T-cell (primary cell): ENCODE data around the gene RPRML. TPM values are rescaled to one million over a fixed set of nuclear protein-coding genes. Genes with fewer than 3 reads are reported as not detected.

Source experiments
- ATAC-seq, 4 experiments: fragments of 200-7000 bp in 3 of 4; fragments of 150-1000 bp in 1 of 4; cut with Tn5 transposase; replicated peaks in 1 of 4; 1 replicate in 3 of 4; 2 replicates in 1 of 4; pipeline ENCODE4 v1.10.0; 2021; ENCODE audit warnings: moderate library complexity in 3 of 4, mild to moderate bottlenecking in 2 of 4, moderate number of reproducible peaks in 1 of 4
- CTCF ChIA-PET, 2 donors: fragments of 300-600 bp; sonication (Branson Sonifier 250); formaldehyde crosslinking; loops; one replicate each; lab custom pipeline; 2022; ENCODE audit warnings: antibody characterized with exemption in 2 of 2; lab: Charles Lee
- POLR2A ChIA-PET, 2 donors: fragments of 300-600 bp; sonication (Branson Sonifier 250); formaldehyde crosslinking; loops; one replicate each; lab custom pipeline; 2022; ENCODE audit warnings: antibody characterized with exemption in 2 of 2; lab: Charles Lee
- DNase-seq, 35 experiments: peaks; one replicate each; pipeline versions ENCODE4 v3.0.0 to v3.0.0-alpha.2; 2013 to 2023
- H3K27ac ChIP-seq: one replicate; pipeline ENCODE4 v1.5.1; 2013; ENCODE audit warnings: low read length
- H3K27me3 ChIP-seq, 2 experiments: replicated peaks in 1 of 2; 1 replicate in 1 of 2; 2 replicates in 1 of 2; pipeline versions ENCODE4 v1.6.1 to v1.7.0; 2013; ENCODE audit warnings: low read length in 1 of 2, mixed read lengths in 1 of 2; ENCODE audit not compliant: control insufficient read depth in 2 of 2, insufficient read depth in 2 of 2; ENCODE audit errors: extremely low read depth in 1 of 2
- H3K36me3 ChIP-seq, 2 donors: 1 replicate in 1 of 2; 2 replicates in 1 of 2; pipeline versions ENCODE4 v1.6.1 to v1.7.0; 2013; ENCODE audit warnings: low read length in 1 of 2; ENCODE audit not compliant: control insufficient read depth in 2 of 2, insufficient read depth in 1 of 2; ENCODE audit errors: extremely low read depth in 1 of 2
- H3K4me1 ChIP-seq, 2 experiments: 1 replicate in 1 of 2; 2 replicates in 1 of 2; pipeline versions ENCODE4 v1.6.1 to v1.7.0; 2013; ENCODE audit warnings: low read length in 2 of 2, mixed read lengths in 1 of 2; ENCODE audit not compliant: insufficient read depth in 2 of 2, control insufficient read depth in 1 of 2; ENCODE audit errors: extremely low read depth in 1 of 2
- H3K4me3 ChIP-seq, 2 donors: 1 replicate in 1 of 2; 2 replicates in 1 of 2; pipeline versions ENCODE4 v1.5.1 to v1.7.0; 2013; ENCODE audit warnings: mild to moderate bottlenecking in 2 of 2, low read length in 1 of 2, moderate library complexity in 1 of 2; ENCODE audit not compliant: control insufficient read depth in 1 of 2; ENCODE audit errors: extremely low read depth in 1 of 2
- H3K9me3 ChIP-seq: 2 replicates; pipeline ENCODE4 v1.7.0; 2013
- H3K27ac Mint-ChIP-seq, 2 donors: one replicate each; pipeline ENCODE4 v1.8.0; 2020 to 2021; ENCODE audit warnings: mild to moderate bottlenecking in 2 of 2, mixed read lengths in 2 of 2
- H3K27me3 Mint-ChIP-seq, 2 donors: one replicate each; pipeline ENCODE4 v1.8.0; 2021 to 2022; ENCODE audit warnings: mixed read lengths in 2 of 2
- H3K36me3 Mint-ChIP-seq: one replicate; pipeline ENCODE4 v1.8.0; 2021; ENCODE audit warnings: mixed read lengths
- H3K4me1 Mint-ChIP-seq, 3 donors: one replicate each; pipeline ENCODE4 v1.8.0; 2020 to 2022; ENCODE audit warnings: mixed read lengths in 3 of 3, mild to moderate bottlenecking in 1 of 3
- H3K4me3 Mint-ChIP-seq, 3 donors: one replicate each; pipeline ENCODE4 v1.8.0; 2020 to 2022; ENCODE audit warnings: mild to moderate bottlenecking in 3 of 3, mixed read lengths in 3 of 3, moderate library complexity in 3 of 3
- H3K9me3 Mint-ChIP-seq, 3 donors: one replicate each; pipeline ENCODE4 v1.8.0; 2020 to 2022; ENCODE audit warnings: mixed read lengths in 3 of 3
- WGBS: methylation state at CpG from one replicate; pipeline ENCODE4 v1.1.5; 2013; ENCODE audit warnings: missing lambda C conversion rate; ENCODE audit not compliant: insufficient coverage; 5-methylcytosine and 5-hydroxymethylcytosine counted together
- total RNA-seq, 35 experiments: library from RNA in 6 of 35; stranded (reverse) in 6 of 35; fragments of 120-200 nt in 1 of 35; gene quantifications; one replicate each; pipeline versions ENCODE4 v1.2.1 to v1.2.4 and lab custom pipeline; 2013 to 2026

Gene RPRML
- total RNA-seq, 5 donors from 2014 or later (not counting 1 experiment from before 2014, with no cell fraction given): not detected

GRCh38 chr17:46931596-46931995 is 47.5 kb downstream of the RPRML start:
- Mint-ChIP-seq H3K4me3 (no peak overlapping the region), H3K27ac (no peak overlapping the region), H3K36me3 (peaks cover 43% of the 10 kb centered on the region), H3K27me3 (no peaks in the 10 kb centered on the region), H3K9me3 (no peaks in the 10 kb centered on the region), H3K4me1 (peaks cover 26 to 30% (median 27%) of the 10 kb centered on the region in 3 donors)
- Histone ChIP-seq H3K9me3 (no peaks in the 10 kb centered on the region), H3K27ac (no peak overlapping the region), H3K4me3 (no peak overlapping the region), H3K36me3 (peaks cover 32 to 75% of the 10 kb centered on the region in 2 donors), H3K27me3 (no peaks in the 10 kb centered on the region), H3K4me1 (peaks cover 0 to 7% of the 10 kb centered on the region in 2 experiments)
- 100% methylated on average over 1 of the region's 4 CpGs for WGBS
- ChIA-PET CTCF (no interaction called here), POLR2A (no interaction called here)
- DNase-seq (no peak), ATAC-seq (no peak)

GRCh38 chr17:46930051-46930450 is 49.0 kb downstream of the RPRML start:
- Histone ChIP-seq H3K9me3 (no peaks in the 10 kb centered on the region), H3K27ac (no peak overlapping the region), H3K4me3 (no peak overlapping the region), H3K27me3 (no peaks in the 10 kb centered on the region), H3K4me1 (peaks cover 2 to 7% of the 10 kb centered on the region in 2 experiments), H3K36me3 (peaks cover 22 to 60% of the 10 kb centered on the region in 2 donors)
- Mint-ChIP-seq H3K9me3 (no peaks in the 10 kb centered on the region), H3K27me3 (no peaks in the 10 kb centered on the region), H3K27ac (no peak overlapping the region), H3K4me1 (peaks cover 37 to 45% (median 43%) of the 10 kb centered on the region in 3 donors), H3K36me3 (peaks cover 41% of the 10 kb centered on the region), H3K4me3 (no peak overlapping the region)
- CTCF ChIA-PET: no interaction called here
- POLR2A ChIA-PET: interaction anchor here in 1 of 2 donors (0.7 kb wide), 1 partner anchor 786 kb away, joined by 7 read pairs; no protein-coding TSS in a partner anchor
- DNase-seq (no peak), ATAC-seq (no peak)
- WGBS: 100% methylated on average over 1 of the region's 4 CpGs

GRCh38 chr17:46929413-46929812 is 49.6 kb downstream of the RPRML start:
- 100% methylated on average over 2 of the region's 6 CpGs for whole genome bisulfite sequencing
- ChIA-PET CTCF (no interaction called here), POLR2A (interaction anchor here in 1 of 2 donors (0.7 kb wide), 1 partner anchor 785 kb away, joined by 7 read pairs; no protein-coding TSS in a partner anchor)
- Histone ChIP-seq H3K36me3 (peaks cover 16 to 53% of the 10 kb centered on the region in 2 donors), H3K27me3 (no peaks in the 10 kb centered on the region), H3K4me1 (peaks cover 4 to 7% of the 10 kb centered on the region in 2 experiments), H3K27ac (no peak overlapping the region), H3K4me3 (no peak overlapping the region), H3K9me3 (no peaks in the 10 kb centered on the region)
- Mint-ChIP-seq H3K36me3 (peaks cover 36% of the 10 kb centered on the region), H3K9me3 (no peaks in the 10 kb centered on the region), H3K27ac (no peak overlapping the region), H3K27me3 (no peaks in the 10 kb centered on the region), H3K4me1 (peaks cover 44 to 52% (median 49%) of the 10 kb centered on the region in 3 donors), H3K4me3 (no peak overlapping the region)
- ATAC-seq: no peak
- DNase-seq: no peak

- Mint-ChIP-seq H3K9me3 (no peaks in the 10 kb centered on the region), H3K4me3 (no peak overlapping the region), H3K4me1 (peaks cover 51 to 59% (median 56%) of the 10 kb centered on the region in 3 donors), H3K27ac (peak overlapping the region in 1 of 2 donors; percentile 36), H3K27me3 (no peaks in the 10 kb centered on the region), H3K36me3 (peaks cover 28% of the 10 kb centered on the region)
- Histone ChIP-seq H3K27ac (no peak overlapping the region), H3K36me3 (peaks cover 16 to 46% of the 10 kb centered on the region in 2 donors), H3K4me3 (no peak overlapping the region), H3K4me1 (peaks cover 8 to 12% of the 10 kb centered on the region in 2 experiments), H3K27me3 (no peaks in the 10 kb centered on the region), H3K9me3 (no peaks in the 10 kb centered on the region)
- 97% methylated on average over 5 of the region's 10 CpGs for WGBS
- POLR2A ChIA-PET: no interaction called here
- no peak for DNase-seq
- CTCF ChIA-PET: no interaction called here
- no peak for ATAC-seq
Observed at GRCh38 chr17:46928467-46929261, 50.4 kb downstream of the RPRML start.

Other genes with a start within 250 kb of the RPRML start
- gene WNT3, start 160.6 kb downstream of the RPRML start, total RNA-seq: under 1 TPM in 3 of 5 donors, not detected in 2; 0.09 to 0.12 (median 0.10) TPM
- gene WNT9B, start 127.7 kb downstream of the RPRML start, total RNA-seq: not detected
- 10 to 100 TPM; 60.3 to 80.2 (median 74.1) TPM for gene GOSR2, start 56.1 kb downstream of the RPRML start, total RNA-seq
- gene CDC27, start 210.0 kb upstream of the RPRML start, total RNA-seq: 10 to 100 TPM; 54.6 to 66.0 (median 58.6) TPM
- not detected for gene MYL4, start 230.1 kb upstream of the RPRML start, total RNA-seq